Trophoblast cell (in vitro differentiated cells and primary cell): ENCODE measurements around the gene PPP4C.

Experiments
- DNase-seq, 2 donors: peaks; one replicate each; pipeline ENCODE4 v3.0.0-alpha.2; 2016
- H2AFZ ChIP-seq: 2 replicates; pipeline ENCODE4 v1.6.1; 2013; ENCODE audit warnings: low read length, moderate library complexity, mild to moderate bottlenecking; ENCODE audit not compliant: insufficient read depth, poor library complexity
- H2AK5ac ChIP-seq: 2 replicates; pipeline ENCODE4 v1.6.1; 2013; ENCODE audit warnings: mild to moderate bottlenecking, low read length
- H2BK120ac ChIP-seq: 2 replicates; pipeline ENCODE4 v1.6.1; 2013; ENCODE audit warnings: low read length, mild to moderate bottlenecking, moderate library complexity; ENCODE audit not compliant: insufficient read depth, poor library complexity
- H2BK12ac ChIP-seq: 2 replicates; pipeline ENCODE4 v1.6.1; 2013; ENCODE audit warnings: mild to moderate bottlenecking, low read length, moderate library complexity
- H2BK5ac ChIP-seq: 2 replicates; pipeline ENCODE4 v1.6.1; 2013; ENCODE audit warnings: low read length, low read depth, moderate library complexity, mild to moderate bottlenecking; ENCODE audit not compliant: poor library complexity
- H3K14ac ChIP-seq: 2 replicates; pipeline ENCODE4 v1.6.1; 2013; ENCODE audit warnings: mild to moderate bottlenecking, low read length
- H3K18ac ChIP-seq: 2 replicates; pipeline ENCODE4 v1.6.1; 2013; ENCODE audit warnings: mild to moderate bottlenecking, low read length
- H3K23ac ChIP-seq: 2 replicates; pipeline ENCODE4 v1.6.1; 2013; ENCODE audit warnings: low read length
- H3K27ac ChIP-seq: 2 replicates; pipeline ENCODE4 v1.5.1; 2013; ENCODE audit warnings: low read depth, mild to moderate bottlenecking, inconsistent platforms, low read length, moderate library complexity
- H3K27me3 ChIP-seq: 2 replicates; pipeline ENCODE4 v1.6.1; 2013; ENCODE audit warnings: inconsistent platforms, mild to moderate bottlenecking, low read length, moderate library complexity; ENCODE audit not compliant: insufficient read depth
- H3K36me3 ChIP-seq, 2 experiments: 1 replicate in 1 of 2; 2 replicates in 1 of 2; pipeline ENCODE4 v1.6.1; 2013; ENCODE audit warnings: low read length in 2 of 2, mild to moderate bottlenecking in 2 of 2, moderate library complexity in 1 of 2; ENCODE audit not compliant: insufficient read depth in 2 of 2, control insufficient read depth in 1 of 2
- H3K4ac ChIP-seq: 2 replicates; pipeline ENCODE4 v1.6.1; 2013; ENCODE audit warnings: low read depth, mild to moderate bottlenecking, low read length, moderate library complexity
- H3K4me1 ChIP-seq, 2 experiments: 1 replicate in 1 of 2; 2 replicates in 1 of 2; pipeline ENCODE4 v1.6.1; 2013; ENCODE audit warnings: low read length in 2 of 2, mild to moderate bottlenecking in 2 of 2, moderate library complexity in 1 of 2; ENCODE audit not compliant: insufficient read depth in 2 of 2, control insufficient read depth in 1 of 2
- H3K4me2 ChIP-seq: 2 replicates; pipeline ENCODE4 v1.6.1; 2013; ENCODE audit warnings: inconsistent platforms, mild to moderate bottlenecking, low read length, moderate library complexity
- H3K4me3 ChIP-seq: 2 replicates; pipeline ENCODE4 v1.5.1; 2013; ENCODE audit warnings: mild to moderate bottlenecking, low read depth, low read length, inconsistent platforms
- H3K79me1 ChIP-seq: one replicate; pipeline ENCODE4 v1.6.1; 2013; ENCODE audit warnings: low read length
- H3K79me2 ChIP-seq: 2 replicates; pipeline ENCODE4 v1.6.1; 2013; ENCODE audit warnings: low read length, mild to moderate bottlenecking; ENCODE audit not compliant: control insufficient read depth, insufficient read depth, poor library complexity
- H3K9ac ChIP-seq: 2 replicates; pipeline ENCODE4 v1.6.1; 2013; ENCODE audit warnings: mild to moderate bottlenecking, low read length
- H3K9me3 ChIP-seq: 2 replicates; pipeline ENCODE4 v1.6.1; 2013; ENCODE audit warnings: low read depth, mild to moderate bottlenecking, control low read depth, inconsistent platforms, low read length; ENCODE audit not compliant: insufficient read depth
- H4K12ac ChIP-seq: 2 replicates; pipeline ENCODE4 v1.6.1; 2013; ENCODE audit warnings: low read depth, mild to moderate bottlenecking, low read length, moderate library complexity
- H4K8ac ChIP-seq: 2 replicates; pipeline ENCODE4 v1.6.1; 2013; ENCODE audit warnings: low read depth, mild to moderate bottlenecking, low read length, moderate library complexity
- H4K91ac ChIP-seq: one replicate; pipeline ENCODE4 v1.6.1; 2013; ENCODE audit warnings: low read depth, mild to moderate bottlenecking, low read length, moderate library complexity
- WGBS: extraction: QIAGEN DNeasy Blood & Tissue Kit; methylation state at CpG from one replicate; pipeline ENCODE4 v1.1.7; 2013; ENCODE audit warnings: missing lambda C conversion rate; ENCODE audit not compliant: insufficient read length, insufficient coverage; ENCODE audit errors: extremely low coverage; 5-methylcytosine and 5-hydroxymethylcytosine counted together

PPP4C gene

DNA sequence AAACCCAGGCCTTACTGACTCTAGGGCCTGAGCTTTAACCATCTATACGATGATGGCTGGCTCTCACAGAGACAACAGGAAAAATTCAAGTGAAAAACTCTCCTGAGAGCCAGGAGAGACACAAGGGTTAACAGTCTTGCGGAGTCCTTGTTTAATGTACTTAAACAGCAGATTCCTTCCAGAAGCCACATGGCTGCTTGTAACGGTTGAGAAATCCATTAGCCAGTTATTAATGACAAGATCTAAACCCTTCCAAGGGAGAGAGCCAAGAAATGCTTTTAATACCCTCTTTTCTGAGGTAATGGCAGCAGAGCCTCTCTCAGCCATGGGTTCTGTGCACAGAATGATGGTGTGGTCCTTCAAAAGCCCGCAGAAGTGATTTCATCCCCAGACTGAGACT, 15.4 kb upstream of the PPP4C start:
- Histone ChIP-seq H3K9me3 (no peaks in the 10 kb centered on the region), H4K8ac (no peak overlapping the region), H3K27ac (no peak overlapping the region), H2BK12ac (no peak overlapping the region), H3K36me3 (peaks cover 0 to 1% of the 10 kb centered on the region in 2 experiments), H4K12ac (no peak overlapping the region), H3K4me3 (no peak overlapping the region), H3K9ac (no peak overlapping the region), H3K4ac (no peak overlapping the region), H3K18ac (no peak overlapping the region), H2AFZ (no peak overlapping the region), H3K27me3 (no peaks in the 10 kb centered on the region), H2AK5ac (no peak overlapping the region), H3K14ac (no peak overlapping the region), H3K4me1 (peaks cover 15 to 21% of the 10 kb centered on the region in 2 experiments), H3K79me1 (peaks cover 10% of the 10 kb centered on the region), H3K4me2 (no peak overlapping the region), H2BK120ac (no peak overlapping the region), H2BK5ac (no peak overlapping the region), H3K79me2 (peaks cover 8% of the 10 kb centered on the region), H3K23ac (no peak overlapping the region), H4K91ac (no peak overlapping the region)
- no CpG with 5 or more reads among the region's 4 CpGs for whole genome bisulfite sequencing
- DNase-seq: no peak

DNA sequence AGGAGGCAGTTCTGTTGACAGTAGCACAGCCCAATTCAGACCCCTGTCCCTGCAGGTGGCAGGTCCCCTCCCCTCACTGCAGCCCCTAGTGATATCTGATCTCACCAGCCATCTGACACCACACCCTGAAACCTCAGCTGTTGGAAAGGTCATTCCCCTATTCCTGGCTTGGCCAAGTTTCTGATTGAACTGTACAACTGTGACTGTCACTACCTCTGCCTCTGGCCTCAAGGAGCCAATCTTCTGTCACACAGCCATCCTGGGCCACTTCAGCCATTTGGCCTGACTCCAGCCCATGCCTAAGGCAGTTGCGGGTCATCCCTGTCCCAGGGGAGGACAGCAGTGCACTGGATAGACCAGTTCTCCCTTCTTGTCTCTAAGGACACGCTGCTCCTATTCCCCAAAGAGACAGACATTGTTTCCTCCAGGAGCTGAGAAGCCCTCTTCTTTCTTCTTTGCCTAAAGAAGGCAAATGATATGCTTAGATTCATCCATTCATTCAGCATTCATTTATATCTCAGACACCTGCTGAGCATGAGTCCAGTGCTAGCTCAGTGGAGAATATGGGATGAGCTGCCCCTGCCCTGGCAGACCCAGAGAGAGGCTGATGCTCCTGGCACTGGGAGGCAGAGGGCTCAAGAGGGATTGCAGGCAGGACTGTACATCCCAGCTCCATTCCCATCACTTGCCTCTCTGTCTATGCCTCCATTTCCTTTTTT, 14.8 kb upstream of the PPP4C start:
- no peak overlapping the region for H2BK5ac ChIP-seq
- no peaks in the 10 kb centered on the region for H3K27me3 ChIP-seq
- H3K79me1 ChIP-seq: peaks cover 14% of the 10 kb centered on the region
- H3K9me3 ChIP-seq: no peaks in the 10 kb centered on the region
- no peak overlapping the region for H3K14ac ChIP-seq
- H2AFZ ChIP-seq: no peak overlapping the region
- H3K4ac ChIP-seq: no peak overlapping the region
- peaks cover 15 to 21% of the 10 kb centered on the region in 2 experiments for H3K4me1 ChIP-seq
- H3K4me3 ChIP-seq: no peak overlapping the region
- H4K91ac ChIP-seq: no peak overlapping the region
- peaks cover 12% of the 10 kb centered on the region for H3K79me2 ChIP-seq
- DNase-seq: peak; percentile 71 to 79
- H3K36me3 ChIP-seq: peaks cover 0 to 1% of the 10 kb centered on the region in 2 experiments
- H2BK120ac ChIP-seq: no peak overlapping the region
- no peak overlapping the region for H3K18ac ChIP-seq
- no peak overlapping the region for H2AK5ac ChIP-seq
- WGBS: no CpG with 5 or more reads among the region's 2 CpGs
- H3K27ac ChIP-seq: no peak overlapping the region
- no peak overlapping the region for H3K4me2 ChIP-seq
- no peak overlapping the region for H4K8ac ChIP-seq
- H4K12ac ChIP-seq: no peak overlapping the region
- no peak overlapping the region for H3K23ac ChIP-seq
- H3K9ac ChIP-seq: no peak overlapping the region
- no peak overlapping the region for H2BK12ac ChIP-seq

DNA sequence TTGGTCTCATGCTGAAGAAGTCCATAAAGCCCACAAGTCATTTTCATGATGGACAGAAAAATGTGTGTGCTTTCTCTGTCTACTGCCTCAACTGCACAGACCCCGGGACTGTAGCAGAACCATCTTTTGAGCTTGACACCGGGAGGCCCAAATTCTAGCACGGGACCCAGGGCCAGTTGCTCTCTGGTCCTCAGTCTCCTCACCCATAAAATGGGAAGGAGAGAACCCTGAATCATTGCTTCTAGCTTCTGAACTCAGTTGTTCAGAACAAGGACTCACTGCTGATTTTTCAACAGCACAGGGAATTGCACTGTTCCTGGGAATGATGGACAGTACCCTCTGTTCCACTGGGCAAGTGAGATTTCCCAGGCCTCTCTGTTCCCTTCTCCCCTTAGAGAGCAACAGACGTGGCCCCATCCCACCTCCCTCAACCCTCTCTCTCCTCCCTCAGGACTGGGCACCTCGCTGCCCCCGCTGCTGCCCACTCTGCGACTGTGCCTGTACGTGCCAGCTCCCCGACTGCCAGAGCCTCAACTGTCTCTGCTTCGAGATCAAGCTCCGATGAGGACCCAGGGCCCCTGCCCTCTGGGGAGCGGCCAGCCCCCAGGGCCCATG, 12.4 kb upstream of the PPP4C start:
- Histone ChIP-seq H3K4me2 (peak overlapping the region; percentile 96), H3K18ac (peak overlapping the region; percentile 68), H2BK5ac (peak overlapping the region; percentile 10), H3K4me3 (no peak overlapping the region), H3K9ac (no peak overlapping the region), H3K79me1 (peaks cover 19% of the 10 kb centered on the region), H3K36me3 (peaks cover 15% of the 10 kb centered on the region in 2 experiments), H2AK5ac (peak overlapping the region; percentile 86), H3K27me3 (no peaks in the 10 kb centered on the region), H3K14ac (peak overlapping the region; percentile 53), H2BK12ac (no peak overlapping the region), H4K12ac (peak overlapping the region; percentile 56), H2BK120ac (peak overlapping the region; percentile 73), H4K8ac (peak overlapping the region; percentile 83), H3K4ac (peak overlapping the region; percentile 50), H4K91ac (peak overlapping the region; percentile 93), H3K23ac (no peak overlapping the region), H2AFZ (peak overlapping the region; percentile 5), H3K27ac (no peak overlapping the region), H3K4me1 (peaks cover 24 to 33% of the 10 kb centered on the region in 2 experiments), H3K9me3 (no peaks in the 10 kb centered on the region), H3K79me2 (peaks cover 26% of the 10 kb centered on the region)
- WGBS: no CpG with 5 or more reads among the region's 12 CpGs
- no peak for DNase-seq

DNA sequence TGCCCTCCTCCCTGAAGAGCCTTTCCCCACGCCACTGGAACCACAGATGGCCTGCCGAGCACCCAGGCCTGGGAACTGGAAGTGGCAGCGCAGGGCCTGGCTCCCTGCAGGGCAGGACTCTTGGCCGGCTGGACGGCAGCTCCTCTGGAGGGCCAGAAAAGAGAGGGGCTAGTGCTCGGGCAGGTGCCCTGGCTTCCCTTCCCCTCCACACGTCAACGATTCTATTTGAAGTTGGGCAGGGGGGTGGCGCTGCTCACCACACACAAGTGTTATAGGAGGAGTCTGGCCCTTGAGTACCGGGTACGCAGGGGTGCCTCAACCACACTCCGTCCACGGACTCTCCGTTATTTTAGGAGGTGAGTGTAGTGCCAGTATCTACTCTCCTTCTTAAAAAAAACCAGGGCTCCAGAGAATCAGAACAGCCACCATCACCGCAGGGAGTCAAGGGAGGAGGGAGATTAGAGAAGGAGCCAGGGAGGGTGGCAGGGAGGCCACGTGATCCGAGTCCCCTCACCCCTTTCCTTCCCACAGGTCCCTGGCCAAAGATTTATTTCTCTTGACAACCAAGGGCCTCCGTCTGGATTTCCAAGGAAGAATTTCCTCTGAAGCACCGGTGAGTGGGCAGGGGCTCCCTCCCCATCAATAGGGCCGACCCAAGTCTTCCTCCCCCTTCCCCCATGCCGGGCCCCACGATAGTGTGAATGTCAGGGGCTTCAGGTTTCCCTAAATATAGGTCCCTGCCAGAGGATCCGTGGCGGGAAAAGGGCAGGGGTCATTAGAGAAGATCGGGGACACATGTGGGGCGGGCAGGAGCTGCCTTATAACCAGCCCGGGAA, 11.7 kb upstream of the PPP4C start:
- H3K79me1 ChIP-seq: peaks cover 19% of the 10 kb centered on the region
- H3K4me1 ChIP-seq: peaks cover 24 to 33% of the 10 kb centered on the region in 2 experiments
- H2BK5ac ChIP-seq: peak overlapping the region; percentile 85
- H4K8ac ChIP-seq: peak overlapping the region; percentile 83
- no peaks in the 10 kb centered on the region for H3K27me3 ChIP-seq
- H3K14ac ChIP-seq: peak overlapping the region; percentile 90
- peaks cover 26% of the 10 kb centered on the region for H3K79me2 ChIP-seq
- H3K9ac ChIP-seq: peak overlapping the region; percentile 45
- WGBS: no CpG with 5 or more reads among the region's 27 CpGs
- DNase-seq: no peak
- peak overlapping the region; percentile 68 for H3K18ac ChIP-seq
- H3K9me3 ChIP-seq: no peaks in the 10 kb centered on the region
- H2AFZ ChIP-seq: peak overlapping the region; percentile 5
- H3K23ac ChIP-seq: no peak overlapping the region
- H3K4me3 ChIP-seq: peak overlapping the region; percentile 86
- peak overlapping the region; percentile 54 for H3K4ac ChIP-seq
- peak overlapping the region; percentile 73 for H2BK120ac ChIP-seq
- peak overlapping the region; percentile 8 for H2BK12ac ChIP-seq
- H3K27ac ChIP-seq: peak overlapping the region; percentile 100
- H3K36me3 ChIP-seq: peaks cover 22% of the 10 kb centered on the region in 2 experiments
- H3K4me2 ChIP-seq: peak overlapping the region; percentile 96
- peak overlapping the region; percentile 86 for H2AK5ac ChIP-seq
- peak overlapping the region; percentile 93 for H4K91ac ChIP-seq
- H4K12ac ChIP-seq: peak overlapping the region; percentile 56
